GM19351 (cell line): ENCODE data around the gene SDHC.
A peak's percentile ranks its signal among the peaks of the same experiment; 100 is the strongest.

ENCODE experiments used
- ATAC-seq: cut with Tn5 transposase; IDR thresholded peaks from one replicate; pipeline ENCODE4 v1.9.1; 2021; ENCODE audit warnings: mild to moderate bottlenecking, moderate library complexity; ENCODE audit not compliant: unreplicated experiment

SDHC gene

GRCh38 chr1:161314201-161314981 lies at the start of gene SDHC:
TSS of gene SDHC (plus strand) at chr1:161314381. CDS start at chr1:161314406, 25 bp downstream.
- ATAC-seq = peak; percentile 98

- no peak for ATAC-seq
These were observed 48.9 kb upstream of the SDHC start for GRCh38 chr1:161265305-161265704.

GRCh38 chr1:161266202-161266601 lies 48.0 kb upstream of the SDHC start:
- ATAC-seq = no peak

GRCh38 chr1:161266836-161267235 lies 47.3 kb upstream of the SDHC start:
- no peak for ATAC-seq

GRCh38 chr1:161267321-161267720 lies 46.9 kb upstream of the SDHC start:
- ATAC-seq = no peak

GRCh38 chr1:161273402-161273801 lies 40.8 kb upstream of the SDHC start:
- no peak for ATAC-seq

GRCh38 chr1:161274874-161275273 lies 39.3 kb upstream of the SDHC start:
- ATAC-seq = no peak

GRCh38 chr1:161282991-161283390 lies 31.2 kb upstream of the SDHC start:
- ATAC-seq = no peak

- no peak for ATAC-seq
These were observed 29.1 kb upstream of the SDHC start for GRCh38 chr1:161285113-161285512.

GRCh38 chr1:161285521-161285920 lies 28.7 kb upstream of the SDHC start:
- ATAC-seq = no peak

- ATAC-seq = no peak
These were observed 26.6 kb upstream of the SDHC start for GRCh38 chr1:161287482-161288054.

GRCh38 chr1:161290779-161291178 lies 23.4 kb upstream of the SDHC start:
- ATAC-seq = no peak

- ATAC-seq = no peak
These were observed 16.8 kb upstream of the SDHC start for GRCh38 chr1:161297415-161297814.

GRCh38 chr1:161298116-161298515 lies 16.1 kb upstream of the SDHC start:
- no peak for ATAC-seq

- no peak for ATAC-seq
These were observed 14.8 kb upstream of the SDHC start for GRCh38 chr1:161299347-161299746.

GRCh38 chr1:161300478-161300877 lies 13.7 kb upstream of the SDHC start:
- no peak for ATAC-seq

GRCh38 chr1:161304927-161305866 lies 9.0 kb upstream of the SDHC start:
- ATAC-seq = no peak

GRCh38 chr1:161305867-161306519 lies 8.2 kb upstream of the SDHC start:
- ATAC-seq = peak; percentile 87

GRCh38 chr1:161307230-161307768 lies 6.9 kb upstream of the SDHC start:
- ATAC-seq = no peak

GRCh38 chr1:161307892-161308638 lies 6.1 kb upstream of the SDHC start:
- no peak for ATAC-seq
